ENCODE data around the gene SLC7A8. TPM values are rescaled to one million over a fixed set of nuclear protein-coding genes. Genes with fewer than 3 reads are reported as not detected.

SLC7A8 gene
- total RNA-seq, 1 experiment from 2014 or later = 3.8 TPM

GRCh38 chr14:23162005-23162404 is 21.5 kb downstream of the SLC7A8 start:
- H3K4me3 ChIP-seq (ENCODE audit: low read length) = no peak overlapping the region
- POLR2A ChIA-PET (ENCODE audit: unreplicated experiment) = no interaction called here
- H3K9ac ChIP-seq (ENCODE audit: low read length) = no peak overlapping the region
- H3F3A ChIP-seq (ENCODE audit: low read length, unreplicated experiment) = no peaks in the 10 kb centered on the region
- intact Hi-C loops (cut with micrococcal nuclease) = no loop called here
- CTCF ChIA-PET = no interaction called here
- H4K20me1 ChIP-seq (ENCODE audit: low read length) = no peaks in the 10 kb centered on the region
- TF ChIP-seq EZH2phosphoT487 (IDR thresholded peaks at IDR 0.05; ENCODE audit: borderline replicate concordance, low read length) (no peak), EZH2 (IDR thresholded peaks at IDR 0.05; ENCODE audit: low read length, unreplicated experiment) (no peak), CTCF (conservative IDR thresholded peaks at IDR 0.05; ENCODE audit: low read depth, low read length) (no peak)
- BruUV-seq (replicated peaks) = no TSS peak
- H3K27ac ChIP-seq (ENCODE audit: low read length) = no peak overlapping the region
- H3K36me3 ChIP-seq (ENCODE audit: low read depth, low read length) = no peaks in the 10 kb centered on the region
- H2AFZ ChIP-seq (ENCODE audit: low read length) = no peak overlapping the region
- no peaks in the 10 kb centered on the region for H3K9me2 ChIP-seq (replicated peaks; ENCODE audit: low read length)
- ATAC-seq (no peak), DNase-seq (no peak)
- no peaks in the 10 kb centered on the region for H3K79me2 ChIP-seq (ENCODE audit: low read length)
- H3K4me1 ChIP-seq (ENCODE audit: insufficient read depth, low read length) = peaks cover 9% of the 10 kb centered on the region
- no peaks in the 10 kb centered on the region for H3K27me3 ChIP-seq (ENCODE audit: low read length)
- no peak overlapping the region for H3K4me2 ChIP-seq (ENCODE audit: low read length)
- no peaks in the 10 kb centered on the region for H3K9me3 ChIP-seq (ENCODE audit: low read length)

- Histone ChIP-seq H3F3A (ENCODE audit: low read length, unreplicated experiment) (no peaks in the 10 kb centered on the region), H3K27me3 (ENCODE audit: low read length) (no peaks in the 10 kb centered on the region), H3K4me3 (ENCODE audit: low read length) (no peak overlapping the region), H3K9me2 (replicated peaks; ENCODE audit: low read length) (no peaks in the 10 kb centered on the region), H3K4me2 (ENCODE audit: low read length) (peak overlapping the region; percentile 40; the same call in 1 of the 2 replicates), H3K4me1 (ENCODE audit: insufficient read depth, low read length) (peaks cover 9% of the 10 kb centered on the region), H3K27ac (ENCODE audit: low read length) (no peak overlapping the region), H3K79me2 (ENCODE audit: low read length) (no peaks in the 10 kb centered on the region), H2AFZ (ENCODE audit: low read length) (peak overlapping the region; percentile 35; the same call in 1 of the 2 replicates), H3K9ac (ENCODE audit: low read length) (no peak overlapping the region), H4K20me1 (ENCODE audit: low read length) (no peaks in the 10 kb centered on the region), H3K9me3 (ENCODE audit: low read length) (no peaks in the 10 kb centered on the region), H3K36me3 (ENCODE audit: low read depth, low read length) (no peaks in the 10 kb centered on the region)
- TF ChIP-seq EZH2 (IDR thresholded peaks at IDR 0.05; ENCODE audit: low read length, unreplicated experiment) (no peak), EZH2phosphoT487 (IDR thresholded peaks at IDR 0.05; ENCODE audit: borderline replicate concordance, low read length) (no peak), CTCF (conservative IDR thresholded peaks at IDR 0.05; ENCODE audit: low read depth, low read length) (no peak)
- ATAC-seq = peak; percentile 24; the same call in 1 of the 2 replicates
- ChIA-PET POLR2A (ENCODE audit: unreplicated experiment) (no interaction called here), CTCF (no interaction called here)
- intact Hi-C loops (cut with micrococcal nuclease) = no loop called here
- no TSS peak for BruUV-seq (replicated peaks)
- peak; percentile 62 for DNase-seq
These were observed 22.4 kb downstream of the SLC7A8 start for GRCh38 chr14:23160924-23161522.

GRCh38 chr14:23159532-23159931 is 23.9 kb downstream of the SLC7A8 start:
- H3K27ac ChIP-seq (ENCODE audit: low read length) = no peak overlapping the region
- intact Hi-C loops (cut with micrococcal nuclease) = no loop called here
- no peaks in the 10 kb centered on the region for H3K27me3 ChIP-seq (ENCODE audit: low read length)
- POLR2A ChIA-PET (ENCODE audit: unreplicated experiment) = no interaction called here
- H3K4me2 ChIP-seq (ENCODE audit: low read length) = no peak overlapping the region
- DNase-seq = no peak
- H3K4me1 ChIP-seq (ENCODE audit: insufficient read depth, low read length) = peaks cover 9% of the 10 kb centered on the region
- no peaks in the 10 kb centered on the region for H3K79me2 ChIP-seq (ENCODE audit: low read length)
- H3K9me3 ChIP-seq (ENCODE audit: low read length) = no peaks in the 10 kb centered on the region
- no peak overlapping the region for H3K9ac ChIP-seq (ENCODE audit: low read length)
- no peaks in the 10 kb centered on the region for H3K9me2 ChIP-seq (replicated peaks; ENCODE audit: low read length)
- no peak overlapping the region for H3K4me3 ChIP-seq (ENCODE audit: low read length)
- no peak for ATAC-seq
- BruUV-seq (replicated peaks) = no TSS peak
- TF ChIP-seq CTCF (conservative IDR thresholded peaks at IDR 0.05; ENCODE audit: low read depth, low read length) = no peak
- TF ChIP-seq EZH2phosphoT487 (IDR thresholded peaks at IDR 0.05; ENCODE audit: borderline replicate concordance, low read length) = no peak
- TF ChIP-seq EZH2 (IDR thresholded peaks at IDR 0.05; ENCODE audit: low read length, unreplicated experiment) = no peak
- H3K36me3 ChIP-seq (ENCODE audit: low read depth, low read length) = no peaks in the 10 kb centered on the region
- H3F3A ChIP-seq (ENCODE audit: low read length, unreplicated experiment) = no peaks in the 10 kb centered on the region
- no peaks in the 10 kb centered on the region for H4K20me1 ChIP-seq (ENCODE audit: low read length)
- CTCF ChIA-PET = no interaction called here
- H2AFZ ChIP-seq (ENCODE audit: low read length) = no peak overlapping the region

All from PC-3 (cell line).